Lung (tissue), 12 donors: Measurements from ENCODE around the gene PAX6. TPM values are rescaled to one million over a fixed set of nuclear protein-coding genes. Genes with fewer than 3 reads are reported as not detected.

Experiments used
- ATAC-seq: fragments of 200-7000 bp; cut with Tn5 transposase; one replicate; pipeline ENCODE4 v1.9.1; 2020; ENCODE audit warnings: moderate number of reproducible peaks; ENCODE audit not compliant: insufficient read depth, low FRiP score
- DNase-seq, 3 donors: peaks; one replicate each; pipeline ENCODE4 v3.0.0-alpha.2; 2013 to 2017
- H3K27ac ChIP-seq, 2 donors: one replicate each; pipeline ENCODE4 v1.5.1; 2013; ENCODE audit warnings: mild to moderate bottlenecking in 2 of 2, moderate library complexity in 2 of 2, control low read depth in 1 of 2, inconsistent platforms in 1 of 2, low read depth in 1 of 2, low read length in 1 of 2
- H3K27me3 ChIP-seq, 3 donors: one replicate each; pipeline ENCODE4 v1.5.1; 2013; ENCODE audit warnings: low read length in 2 of 3; ENCODE audit not compliant: control insufficient read depth in 3 of 3, insufficient read depth in 3 of 3
- H3K36me3 ChIP-seq, 4 donors: one replicate each; pipeline ENCODE4 v1.5.1; 2013; ENCODE audit warnings: low read length in 4 of 4, mild to moderate bottlenecking in 1 of 4, moderate library complexity in 1 of 4; ENCODE audit not compliant: control insufficient read depth in 4 of 4, insufficient read depth in 4 of 4
- H3K4me1 ChIP-seq, 5 donors: one replicate each; pipeline ENCODE4 v1.5.1; 2013; ENCODE audit warnings: low read length in 5 of 5, mild to moderate bottlenecking in 2 of 5, moderate library complexity in 1 of 5; ENCODE audit not compliant: control insufficient read depth in 5 of 5, insufficient read depth in 5 of 5
- H3K4me3 ChIP-seq: one replicate; pipeline ENCODE4 v1.5.1; 2013; ENCODE audit warnings: mild to moderate bottlenecking, control low read depth, moderate library complexity
- H3K9ac ChIP-seq, 2 donors: one replicate each; pipeline ENCODE4 v1.5.1; 2013; ENCODE audit warnings: low read length in 2 of 2, control low read depth in 1 of 2; ENCODE audit not compliant: insufficient read depth in 1 of 2
- H3K9me3 ChIP-seq, 4 donors: one replicate each; pipeline ENCODE4 v1.5.1; 2013; ENCODE audit warnings: low read length in 3 of 4, mild to moderate bottlenecking in 1 of 4, moderate library complexity in 1 of 4; ENCODE audit not compliant: control insufficient read depth in 4 of 4, insufficient read depth in 3 of 4
- WGBS, 2 donors: extraction: QIAGEN DNeasy Blood & Tissue Kit; methylation state at CpG; one replicate each; pipeline ENCODE4 v1.1.7; 2013; 5-methylcytosine and 5-hydroxymethylcytosine counted together
- polyA plus RNA-seq, 2 donors: library from polyadenylated mRNA; stranded (reverse); fragments of 200-250 nt; gene quantifications; one replicate each; pipeline ENCODE4 v1.2.1, GENCODE V29; 2013
- total RNA-seq, 2 donors: library from RNA; depleted of rRNA in 1 of 2; stranded (reverse); fragments of >200 nt in 1 of 2; gene quantifications; one replicate each; pipeline ENCODE4 v1.2.1, GENCODE V29; 2014 to 2021
- TF ChIP-seq, protein P1 (sequence below): IDR thresholded peaks from 2 replicates; pipeline ENCODE4 v1.5.1; 2012; ENCODE audit warnings: mild to moderate bottlenecking; ENCODE audit errors: control extremely low read depth, extremely low read depth
- donor health status: control.
- donor health status: control.
- donor health status: Bipolar disorder and iron deficiency.
- donor health status: healthy.
- donor health status: DM: yes; HTN: yes; CAD: no.

The PAX6 gene
- total and polyA plus RNA-seq, 4 donors = 0.01 TPM; not detected in 3

DNA sequence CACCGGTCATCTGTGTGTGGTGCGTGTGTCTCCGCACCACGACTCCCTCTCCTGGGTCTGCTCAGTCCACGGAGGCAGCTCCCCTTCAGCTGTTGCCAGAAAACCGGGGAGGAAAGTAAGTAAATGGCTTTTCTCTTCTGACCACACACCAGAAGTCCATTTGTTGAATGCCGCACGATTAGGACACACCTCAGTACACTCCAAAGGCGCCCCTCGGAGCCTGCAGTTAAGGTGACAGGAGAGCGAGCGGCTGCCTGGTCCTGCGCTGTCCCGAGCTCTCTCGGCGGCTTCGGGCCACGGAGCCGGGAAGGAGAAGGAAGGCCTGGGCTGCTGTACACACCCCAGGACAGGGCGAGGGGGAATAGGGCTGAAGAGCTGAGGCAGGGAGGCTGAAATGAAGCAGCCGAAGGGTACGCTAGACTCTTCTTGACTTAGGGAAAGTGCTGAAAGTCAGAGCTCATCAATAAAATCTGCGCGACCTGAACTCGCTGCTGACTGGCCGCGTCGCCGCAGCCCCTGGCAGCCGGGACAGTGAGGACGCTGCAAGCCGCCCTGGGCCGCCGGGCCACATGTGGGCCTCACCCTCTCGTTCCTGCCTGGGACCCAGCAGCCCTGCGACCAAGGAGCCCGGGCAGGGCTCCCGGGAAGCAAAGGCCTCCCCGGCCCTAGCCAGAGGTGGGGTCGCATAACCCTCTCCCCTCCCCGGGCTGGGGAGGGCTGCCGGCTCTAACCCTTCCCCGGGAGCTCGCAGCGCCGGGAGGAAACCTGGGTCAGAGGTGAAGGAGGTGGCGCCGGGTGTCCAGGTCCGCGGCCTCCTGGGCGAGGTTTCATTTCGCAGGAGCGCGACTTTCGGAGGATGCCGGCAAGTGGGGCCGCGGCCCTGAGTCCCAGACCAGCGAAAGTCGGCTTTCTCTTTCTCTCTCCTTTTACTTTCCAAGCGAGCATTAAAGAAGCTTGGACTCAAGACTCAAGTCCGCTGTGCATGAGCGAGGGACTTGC is 1.6 kb upstream of the PAX6 start:
- H3K4me3 ChIP-seq = peak overlapping the region; percentile 19
- H3K27ac ChIP-seq = no peak overlapping the region
- DNase-seq = peak in 1 of 3 donors; percentile 29
- 3% methylated on average over 57 to 63 of the region's 63 CpGs for WGBS, 2 donors
- peaks cover 17 to 92% (median 78%) of the 10 kb centered on the region in 3 donors for H3K27me3 ChIP-seq
- no peak for ATAC-seq
- TF ChIP-seq, protein P1, sequence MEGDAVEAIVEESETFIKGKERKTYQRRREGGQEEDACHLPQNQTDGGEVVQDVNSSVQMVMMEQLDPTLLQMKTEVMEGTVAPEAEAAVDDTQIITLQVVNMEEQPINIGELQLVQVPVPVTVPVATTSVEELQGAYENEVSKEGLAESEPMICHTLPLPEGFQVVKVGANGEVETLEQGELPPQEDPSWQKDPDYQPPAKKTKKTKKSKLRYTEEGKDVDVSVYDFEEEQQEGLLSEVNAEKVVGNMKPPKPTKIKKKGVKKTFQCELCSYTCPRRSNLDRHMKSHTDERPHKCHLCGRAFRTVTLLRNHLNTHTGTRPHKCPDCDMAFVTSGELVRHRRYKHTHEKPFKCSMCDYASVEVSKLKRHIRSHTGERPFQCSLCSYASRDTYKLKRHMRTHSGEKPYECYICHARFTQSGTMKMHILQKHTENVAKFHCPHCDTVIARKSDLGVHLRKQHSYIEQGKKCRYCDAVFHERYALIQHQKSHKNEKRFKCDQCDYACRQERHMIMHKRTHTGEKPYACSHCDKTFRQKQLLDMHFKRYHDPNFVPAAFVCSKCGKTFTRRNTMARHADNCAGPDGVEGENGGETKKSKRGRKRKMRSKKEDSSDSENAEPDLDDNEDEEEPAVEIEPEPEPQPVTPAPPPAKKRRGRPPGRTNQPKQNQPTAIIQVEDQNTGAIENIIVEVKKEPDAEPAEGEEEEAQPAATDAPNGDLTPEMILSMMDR = no peak
- peaks cover 0 to 51% (median 16%) of the 10 kb centered on the region in 5 donors for H3K4me1 ChIP-seq
- H3K9me3 ChIP-seq = peaks cover 0 to 7% (median 0%) of the 10 kb centered on the region in 4 donors
- no peak overlapping the region for H3K9ac ChIP-seq
- no peaks in the 10 kb centered on the region for H3K36me3 ChIP-seq

DNA sequence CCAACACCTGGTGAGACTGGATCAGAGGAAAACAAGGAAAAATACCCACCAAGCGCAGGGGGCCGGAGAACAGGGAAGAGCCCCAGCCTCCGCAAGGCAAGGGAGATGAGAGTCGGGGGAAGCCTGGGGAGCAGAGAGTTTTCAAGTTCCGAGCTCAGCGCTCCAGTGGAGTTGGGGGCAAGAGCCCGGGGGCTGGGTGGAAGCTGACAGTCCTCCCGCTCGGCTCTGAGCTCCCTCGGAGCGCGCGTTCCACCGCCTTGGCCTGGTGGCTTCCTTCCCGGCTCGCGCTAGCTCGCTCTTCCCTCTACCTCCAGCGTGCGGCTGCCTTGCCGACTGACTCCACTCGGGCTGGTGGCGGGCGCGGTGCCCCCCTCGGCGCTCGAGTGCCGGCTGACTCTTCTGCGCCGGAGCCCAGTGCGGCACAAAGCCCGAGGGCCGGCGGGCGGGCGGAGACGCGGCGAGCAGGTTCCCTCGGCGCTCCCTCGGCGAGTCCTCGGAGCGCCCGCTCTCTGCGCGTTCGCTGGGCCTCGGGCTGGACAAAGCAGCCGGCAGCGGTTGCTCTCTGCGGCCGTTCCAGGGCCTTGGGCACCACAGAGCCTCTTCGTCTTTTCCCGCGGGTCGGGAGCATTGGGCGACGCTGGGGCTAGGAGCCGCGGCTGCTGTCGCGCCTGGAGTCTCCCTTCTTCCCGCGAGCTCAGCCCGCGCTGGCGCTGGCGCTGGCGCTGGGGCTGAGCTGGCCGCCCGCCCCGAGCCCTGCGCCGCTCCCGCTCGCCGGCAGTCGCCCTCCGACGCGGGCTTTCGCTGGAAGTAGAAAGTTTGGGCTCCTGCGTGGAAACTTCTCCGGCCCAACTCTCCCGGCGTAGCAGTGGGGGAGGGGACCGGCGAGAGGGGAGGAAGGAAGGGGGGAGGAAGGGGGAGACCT is 1.0 kb downstream of the PAX6 start:
- 2 to 4% methylated on average over 80 to 91 of the region's 91 CpGs for WGBS, 2 donors
- H3K36me3 ChIP-seq = no peaks in the 10 kb centered on the region
- peaks cover 0 to 12% (median 0%) of the 10 kb centered on the region in 4 donors for H3K9me3 ChIP-seq
- no peak for ATAC-seq
- TF ChIP-seq, protein P1 = no peak
- H3K9ac ChIP-seq = no peak overlapping the region
- DNase-seq = peak; percentile 59 to 69 (median 62)
- peaks cover 10 to 92% (median 81%) of the 10 kb centered on the region in 3 donors for H3K27me3 ChIP-seq
- no peak overlapping the region for H3K4me3 ChIP-seq
- no peak overlapping the region for H3K27ac ChIP-seq
- peaks cover 0 to 42% (median 9%) of the 10 kb centered on the region in 5 donors for H3K4me1 ChIP-seq

DNA sequence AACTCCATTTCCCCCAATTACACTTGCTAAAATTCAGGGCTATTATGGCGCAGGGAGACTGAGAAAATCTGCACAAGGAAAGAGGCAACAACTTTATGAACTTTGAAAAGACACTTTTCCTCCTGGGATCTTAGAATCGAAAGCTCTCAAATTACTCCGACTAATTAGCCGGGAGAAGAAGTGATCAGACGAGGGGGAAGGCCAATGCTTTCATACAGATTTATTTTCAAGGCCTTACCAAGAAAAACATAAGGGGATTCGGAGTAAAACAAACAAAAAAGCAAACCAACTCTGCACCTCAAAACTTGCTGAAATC is 1.6 kb downstream of the PAX6 start:
- H3K27ac ChIP-seq = no peak overlapping the region
- DNase-seq = no peak
- H3K36me3 ChIP-seq = no peaks in the 10 kb centered on the region
- H3K4me3 ChIP-seq = no peak overlapping the region
- WGBS, 2 donors = 19 to 25% methylated on average over 6 of the region's 6 CpGs
- no peak overlapping the region for H3K9ac ChIP-seq
- peaks cover 0 to 45% (median 9%) of the 10 kb centered on the region in 5 donors for H3K4me1 ChIP-seq
- TF ChIP-seq, protein P1 = no peak
- ATAC-seq = no peak
- peaks cover 0 to 17% (median 0%) of the 10 kb centered on the region in 4 donors for H3K9me3 ChIP-seq
- H3K27me3 ChIP-seq = peaks cover 14 to 91% (median 82%) of the 10 kb centered on the region in 3 donors
